GM19193 (cell line): Measurements from ENCODE around the gene FBH1.

Experiments
- POLR2A ChIP-seq: IDR thresholded peaks from 4 replicates; pipeline ENCODE4 v1.6.1; 2011; ENCODE audit not compliant: insufficient read depth, insufficient read length; ENCODE audit errors: extremely low read depth

The FBH1 gene

DNA sequence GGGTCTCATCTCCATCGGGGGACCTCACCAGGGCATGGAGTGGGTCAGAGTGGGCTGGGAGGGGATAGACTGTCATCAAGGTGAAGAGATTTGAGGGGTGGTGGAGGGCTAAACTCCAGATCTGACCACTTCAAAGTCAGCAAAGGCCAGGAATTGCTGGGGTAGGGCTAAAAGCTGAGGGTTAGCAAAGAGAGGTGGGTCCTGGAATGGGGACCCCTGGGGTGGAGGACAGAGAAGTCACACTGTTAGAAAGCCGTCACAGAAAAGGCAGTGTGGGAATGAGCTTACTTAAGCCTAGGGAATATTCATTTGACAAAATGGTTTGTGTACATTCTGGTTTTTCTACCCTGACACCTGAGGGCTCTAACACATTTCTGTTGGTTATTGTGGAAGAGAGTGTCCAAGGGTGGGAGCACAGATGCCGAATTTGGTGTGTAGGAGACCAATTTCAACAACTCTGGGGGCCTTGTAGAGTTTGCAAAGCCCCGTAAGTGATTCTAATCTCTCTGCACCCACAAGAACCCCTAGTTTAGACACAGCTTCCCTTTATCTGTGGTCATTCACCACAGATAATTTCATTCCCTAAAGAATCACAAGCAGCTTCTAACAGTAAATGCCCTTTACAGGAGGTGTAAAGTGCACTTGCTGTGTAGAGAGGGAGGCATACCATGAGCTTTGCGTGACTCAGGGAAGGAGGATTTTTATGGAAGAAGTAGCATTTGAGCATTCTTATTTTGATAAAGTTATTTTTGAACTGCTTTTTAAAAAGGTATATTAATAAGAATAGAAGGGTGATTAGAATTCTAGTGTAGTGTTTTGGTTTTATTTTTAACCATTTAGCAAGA lies 6.4 kb downstream of the FBH1 start:
- TF ChIP-seq POLR2A = no peak

DNA sequence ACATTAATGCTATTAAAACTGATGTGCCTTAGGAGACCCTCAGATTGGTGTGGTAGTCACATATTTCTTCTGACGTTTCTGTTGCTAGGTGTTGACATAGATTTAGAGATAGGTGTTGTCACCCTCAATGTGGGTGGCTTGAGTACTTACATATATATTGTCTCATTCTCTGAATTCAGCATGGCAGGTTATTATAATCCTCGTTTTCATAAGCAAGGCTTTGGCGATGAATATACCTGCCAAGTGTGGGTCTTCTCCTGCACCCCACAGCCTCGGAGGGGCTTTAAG lies 7.0 kb downstream of the FBH1 start:
- no peak for TF ChIP-seq POLR2A

DNA sequence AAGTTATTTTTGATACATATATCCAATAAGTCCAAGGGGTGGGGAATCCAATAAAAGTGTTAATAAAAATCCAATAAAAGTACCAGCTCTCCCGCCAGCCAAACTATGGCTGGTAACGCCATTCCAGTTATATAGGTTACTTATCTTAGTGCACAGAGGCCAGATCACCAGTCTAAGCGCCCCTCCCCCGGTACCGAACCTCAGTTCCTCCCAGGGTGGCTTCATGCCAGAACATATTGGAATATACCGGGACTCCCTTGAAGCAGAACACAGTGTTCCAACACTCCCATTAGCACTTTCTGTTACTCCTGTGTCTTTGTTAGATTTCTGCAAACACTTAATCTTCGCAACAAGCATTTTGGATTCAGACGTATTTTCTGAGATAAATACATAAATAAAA lies 7.5 kb downstream of the FBH1 start:
- no peak for TF ChIP-seq POLR2A

DNA sequence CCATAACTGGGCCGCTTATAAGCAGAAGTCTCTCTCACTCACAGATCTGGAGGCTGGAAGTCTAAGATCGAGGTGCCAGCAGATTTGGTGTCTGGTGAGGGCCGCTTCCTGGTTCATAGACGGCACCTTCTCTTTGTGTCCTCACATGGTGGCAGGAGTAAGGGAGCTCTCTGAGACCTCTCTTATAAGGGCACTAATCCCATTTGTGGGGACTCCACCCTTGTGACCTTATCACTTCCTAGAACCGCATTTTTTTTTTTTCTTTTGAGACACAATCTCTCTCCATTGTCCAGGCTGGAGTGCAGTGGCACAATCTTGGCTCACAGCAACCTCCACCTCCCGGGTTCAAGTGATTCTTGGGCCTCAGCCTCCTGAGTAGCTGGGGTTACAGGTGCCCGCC lies 8.1 kb downstream of the FBH1 start:
- TF ChIP-seq POLR2A = no peak

DNA sequence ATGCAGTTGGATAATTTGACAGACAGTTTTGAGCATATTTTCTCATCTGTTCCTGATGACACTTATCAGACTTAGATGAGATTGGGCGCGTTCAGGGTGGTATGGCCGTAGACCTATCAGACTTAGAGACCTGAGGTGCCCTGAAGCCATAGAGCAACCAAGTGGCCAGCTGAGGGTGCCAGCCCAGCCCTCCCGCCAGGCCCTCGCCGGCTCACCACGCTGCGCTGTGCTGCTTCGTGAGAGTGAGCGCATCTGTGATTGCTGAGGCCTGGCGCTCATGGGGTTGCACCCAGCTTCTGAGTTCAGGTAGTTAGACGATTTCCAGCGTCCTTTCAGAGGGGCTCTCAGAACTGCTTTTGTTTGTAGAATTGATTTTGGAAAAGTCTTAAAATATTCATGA lies 10.2 kb downstream of the FBH1 start:
- TF ChIP-seq POLR2A = no peak

DNA sequence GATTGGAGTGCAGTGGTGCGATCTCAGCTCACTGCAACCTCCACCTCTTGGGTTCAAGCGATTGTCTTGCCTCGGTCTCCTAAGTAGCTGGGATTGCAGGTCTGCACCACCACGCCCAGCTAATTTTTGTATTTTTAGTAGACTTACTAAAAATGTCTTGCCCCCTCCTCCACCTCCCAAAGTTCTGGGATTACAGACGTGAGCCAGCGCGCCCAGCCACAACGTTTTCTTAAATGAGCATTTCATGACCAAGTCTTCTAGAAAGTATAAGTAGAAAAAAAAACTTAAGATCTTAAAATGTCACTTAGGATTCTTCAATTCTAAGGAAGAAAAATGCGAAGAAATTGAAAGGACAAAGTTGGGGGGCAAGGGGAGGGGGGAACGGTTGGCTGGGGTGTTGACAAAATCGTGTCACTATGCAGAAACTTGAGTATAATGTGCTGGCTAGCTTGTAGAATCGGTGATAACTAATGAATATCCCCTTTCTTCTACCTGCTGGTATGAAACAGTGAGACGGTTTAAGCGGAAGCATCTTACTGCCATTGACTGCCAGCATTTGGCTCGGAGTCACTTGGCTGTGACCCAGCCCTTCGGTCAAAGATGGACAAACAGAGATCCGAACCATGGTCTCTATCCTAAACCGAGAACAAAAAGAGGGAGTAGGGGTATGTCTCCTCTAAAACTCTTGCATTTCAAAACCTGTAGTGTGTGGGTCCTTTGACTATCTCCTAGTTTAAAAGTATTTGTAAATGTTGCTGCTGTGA lies 12.7 kb downstream of the FBH1 start:
- no peak for TF ChIP-seq POLR2A

DNA sequence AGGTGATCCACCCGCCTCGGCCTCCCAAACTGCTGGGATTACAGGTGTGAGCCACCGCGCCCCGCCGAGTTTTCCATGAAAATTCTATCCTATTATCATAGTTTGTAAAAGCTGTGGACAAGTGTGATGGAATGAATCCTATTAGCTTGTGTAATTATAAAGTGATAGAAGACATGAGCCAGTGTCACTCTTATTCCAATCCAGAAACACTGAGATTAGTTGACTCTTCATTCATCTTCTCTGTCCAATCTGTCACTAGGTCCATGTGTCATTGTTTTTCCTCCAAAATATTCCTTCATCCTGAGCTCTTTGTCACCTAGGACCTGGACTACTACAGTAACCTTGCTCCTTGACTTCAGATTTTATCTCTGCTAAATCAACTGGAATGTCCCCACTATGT lies 13.5 kb downstream of the FBH1 start:
- no peak for TF ChIP-seq POLR2A

DNA sequence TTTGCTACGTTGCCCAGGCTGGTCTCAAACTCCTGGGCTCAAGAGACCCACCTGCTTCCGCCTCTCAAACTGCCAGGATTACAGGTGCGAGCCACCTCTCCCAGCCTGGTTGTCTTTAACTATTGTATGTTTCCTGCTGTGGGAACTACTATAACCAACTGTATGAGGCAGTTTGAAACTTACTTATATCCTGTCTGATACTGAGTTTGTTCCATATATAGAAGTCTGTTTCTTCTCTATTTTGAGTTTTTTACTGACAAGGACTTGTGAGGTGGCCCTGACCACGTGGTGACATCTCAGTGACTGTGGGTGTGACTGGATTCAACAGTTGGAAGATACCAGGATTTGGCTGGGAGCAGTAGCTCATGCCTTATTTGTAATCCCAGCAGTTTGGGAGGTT lies 14.2 kb downstream of the FBH1 start:
- TF ChIP-seq POLR2A = no peak

DNA sequence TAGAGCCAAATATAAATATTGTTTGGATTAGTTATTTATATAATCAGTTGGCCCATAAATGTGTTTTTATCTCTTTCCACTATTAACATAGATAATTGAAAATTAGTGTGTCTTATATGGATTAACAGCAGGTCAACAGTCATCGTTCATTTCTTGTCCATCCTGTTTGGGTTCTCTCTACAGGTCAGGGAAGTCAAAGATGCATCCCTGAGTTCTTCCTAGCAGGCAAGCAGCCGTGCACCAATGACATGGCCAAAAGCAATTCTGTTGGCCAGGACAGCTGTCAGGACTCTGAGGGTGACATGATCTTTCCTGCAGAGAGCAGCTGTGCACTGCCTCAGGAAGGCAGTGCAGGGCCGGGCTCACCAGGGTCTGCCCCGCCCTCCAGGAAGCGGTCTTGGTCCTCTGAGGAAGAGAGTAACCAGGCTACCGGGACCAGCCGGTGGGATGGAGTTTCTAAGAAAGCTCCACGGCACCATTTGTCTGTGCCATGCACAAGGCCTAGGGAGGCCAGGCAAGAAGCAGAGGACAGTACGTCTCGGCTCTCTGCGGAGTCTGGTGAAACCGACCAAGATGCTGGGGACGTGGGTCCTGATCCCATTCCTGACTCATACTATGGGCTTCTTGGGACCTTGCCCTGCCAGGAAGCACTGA lies 15.9 kb downstream of the FBH1 start:
- no peak for TF ChIP-seq POLR2A

DNA sequence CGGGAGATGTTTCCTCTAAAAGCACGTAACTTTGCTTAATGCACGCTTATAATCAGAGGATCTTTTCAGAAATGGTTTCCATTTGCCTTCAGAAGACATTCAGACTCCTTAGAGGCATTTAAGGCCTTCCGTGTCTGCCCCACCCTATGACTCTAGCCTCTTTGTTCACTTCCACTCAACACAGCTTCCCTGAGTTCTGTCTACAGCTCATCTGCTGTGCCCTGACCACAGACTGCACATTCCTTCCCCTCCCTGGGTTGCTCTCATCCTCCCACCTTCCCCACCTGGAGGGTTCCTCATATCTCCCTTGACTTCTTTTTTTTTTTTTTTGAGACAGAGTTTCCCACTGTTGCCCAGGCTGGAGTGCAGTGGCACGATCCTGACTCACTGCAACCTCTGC lies 16.6 kb downstream of the FBH1 start:
- TF ChIP-seq POLR2A = no peak

DNA sequence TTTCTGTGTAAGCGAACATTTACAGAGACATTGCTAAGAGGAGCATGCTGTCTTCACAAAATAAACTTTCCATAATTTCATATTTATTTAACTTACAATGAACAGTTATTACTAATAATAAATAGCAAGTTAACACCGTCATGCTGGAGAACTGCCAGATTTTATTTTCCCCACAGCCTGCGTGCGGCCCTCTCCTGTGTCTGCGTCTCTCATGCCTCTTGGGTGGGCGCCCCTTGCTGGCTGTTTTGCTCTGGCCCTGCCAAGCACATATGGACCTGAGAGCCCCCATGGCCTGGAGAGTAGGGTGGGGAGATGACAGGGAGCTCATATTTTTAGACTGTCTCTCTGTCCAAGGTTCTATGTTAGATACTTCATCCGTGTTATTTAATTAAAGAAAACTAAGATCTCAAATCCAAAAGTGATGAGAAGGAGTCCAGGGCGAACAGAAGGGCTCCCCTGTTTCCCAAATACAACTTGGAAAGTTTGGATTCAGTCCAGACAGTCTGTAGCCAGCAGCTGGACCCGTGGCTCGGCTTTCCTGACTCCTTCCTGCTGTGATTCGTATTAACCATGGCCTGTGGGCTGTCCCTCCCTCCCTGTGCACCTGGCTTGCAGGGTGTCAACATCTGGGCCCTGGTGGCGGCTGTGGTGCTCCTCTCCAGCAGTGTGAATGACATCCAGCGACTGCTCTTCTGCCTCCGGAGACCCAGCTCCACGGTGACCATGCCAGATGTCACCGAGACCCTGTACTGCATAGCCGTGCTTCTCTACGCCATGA lies 20.5 kb downstream of the FBH1 start:
- TF ChIP-seq POLR2A = no peak

DNA sequence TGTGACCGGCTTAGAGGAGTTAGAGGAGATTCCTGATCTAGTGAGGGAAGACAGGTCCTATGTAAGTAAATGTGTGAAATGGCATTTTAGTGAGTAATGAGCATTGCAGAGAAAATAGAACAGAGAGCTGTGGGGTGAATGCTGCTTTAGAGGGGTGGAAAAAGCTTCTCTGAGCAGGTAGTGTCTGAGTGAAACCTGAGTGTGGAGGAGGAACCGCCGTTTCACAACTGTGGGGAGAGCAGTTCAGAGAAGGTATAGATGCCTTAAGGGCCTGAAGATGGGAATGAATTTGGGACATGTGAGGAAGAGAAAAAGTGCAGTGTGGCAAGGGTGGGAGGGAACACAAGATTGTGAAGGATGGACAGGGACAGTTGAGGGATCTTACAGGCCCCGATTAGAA lies 21.6 kb downstream of the FBH1 start:
- TF ChIP-seq POLR2A = no peak

DNA sequence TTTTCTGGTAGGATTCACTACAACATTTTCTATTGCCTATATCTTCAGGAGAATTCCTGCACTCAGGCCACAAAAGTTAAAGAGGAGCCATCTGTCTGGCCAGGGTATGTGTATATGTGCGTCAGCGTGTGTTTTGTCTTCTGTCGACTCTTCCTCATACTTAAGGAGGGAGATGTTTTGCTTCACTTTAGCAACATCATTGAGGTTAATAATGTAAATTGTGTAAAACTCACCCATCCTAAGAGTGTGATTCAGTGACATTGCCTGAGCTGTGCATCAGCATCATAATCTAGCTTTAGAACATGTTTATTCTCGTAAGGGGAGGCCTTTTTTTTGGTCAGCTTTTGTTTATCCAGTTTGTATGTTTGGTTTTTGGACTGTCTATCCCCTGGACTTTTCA lies 23.7 kb downstream of the FBH1 start:
- no peak for TF ChIP-seq POLR2A

DNA sequence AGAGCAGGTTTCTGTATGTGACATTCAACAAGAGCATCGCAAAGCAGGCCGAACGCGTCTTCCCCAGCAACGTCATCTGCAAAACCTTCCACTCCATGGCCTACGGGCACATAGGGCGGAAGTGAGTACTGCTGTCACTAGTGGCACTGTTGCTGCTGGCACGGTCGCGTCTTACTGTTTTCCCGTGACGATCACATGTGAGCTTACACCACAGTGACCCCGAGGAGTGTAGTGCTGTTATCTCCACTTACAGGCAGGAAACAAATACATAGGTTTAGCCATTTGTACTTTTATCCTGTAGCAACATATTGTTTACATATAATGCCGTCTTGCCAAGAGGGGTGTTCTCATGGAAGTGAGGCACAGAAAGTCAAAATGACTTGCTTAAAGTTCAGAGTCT lies 25.4 kb downstream of the FBH1 start:
- TF ChIP-seq POLR2A = no peak

DNA sequence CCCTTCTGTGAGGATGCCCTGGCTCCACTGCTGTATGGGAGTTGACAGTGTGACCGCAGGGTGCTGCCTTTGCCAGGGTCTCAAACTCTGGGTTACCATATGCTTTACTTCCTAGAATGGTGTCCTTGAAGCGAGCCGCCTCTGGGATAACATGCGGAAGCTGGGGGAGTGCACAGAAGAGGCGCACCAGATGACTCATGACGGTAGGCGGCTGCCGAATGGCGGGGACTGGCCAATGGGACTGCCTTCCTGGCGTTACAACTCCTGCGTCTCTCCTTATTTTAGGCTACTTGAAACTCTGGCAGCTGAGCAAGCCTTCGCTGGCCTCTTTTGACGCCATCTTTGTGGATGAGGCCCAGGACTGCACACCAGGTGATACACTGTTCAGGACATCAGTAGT lies 27.3 kb downstream of the FBH1 start:
- no peak for TF ChIP-seq POLR2A
